ENCODE measurements around the gene HBA1. TPM values are rescaled to one million over a fixed set of nuclear protein-coding genes. Genes with fewer than 3 reads are reported as not detected.

Gene HBA1
- total RNA-seq, 4 donors from 2014 or later: not detected

DNA sequence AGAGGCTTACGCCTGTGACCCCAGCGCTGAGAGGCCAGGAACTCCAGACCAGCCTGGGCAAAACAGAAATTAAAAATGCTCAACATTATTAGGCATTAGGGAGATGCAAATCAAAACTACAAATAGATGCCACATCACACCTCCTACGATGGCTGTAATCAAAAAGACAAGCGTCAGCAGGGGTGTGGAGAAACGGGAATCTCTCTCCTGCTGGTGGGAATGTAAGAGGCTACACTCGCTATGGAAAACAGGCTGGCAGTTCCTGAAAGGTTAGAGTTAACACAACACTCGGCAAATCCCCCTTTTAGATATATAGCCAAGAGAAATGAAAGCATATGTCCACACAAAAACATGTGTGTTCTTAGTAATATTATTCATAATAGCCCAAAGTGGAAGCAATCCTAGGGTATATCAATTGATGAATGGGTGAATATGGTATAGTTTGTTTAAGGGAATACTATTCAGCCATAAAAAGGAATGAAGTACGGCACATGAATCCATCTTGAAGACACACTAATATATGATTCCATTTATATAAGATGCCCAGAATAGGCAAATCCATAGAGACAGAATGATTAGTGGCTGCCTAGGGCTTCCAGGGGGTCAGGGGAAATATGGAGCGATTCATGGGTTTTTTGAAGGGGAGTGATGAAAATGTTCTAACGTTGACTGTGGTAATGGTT lies 36.2 kb upstream of the HBA1 start:
- no peaks in the 10 kb centered on the region for H3K9me3 ChIP-seq
- TF ChIP-seq, protein P1, sequence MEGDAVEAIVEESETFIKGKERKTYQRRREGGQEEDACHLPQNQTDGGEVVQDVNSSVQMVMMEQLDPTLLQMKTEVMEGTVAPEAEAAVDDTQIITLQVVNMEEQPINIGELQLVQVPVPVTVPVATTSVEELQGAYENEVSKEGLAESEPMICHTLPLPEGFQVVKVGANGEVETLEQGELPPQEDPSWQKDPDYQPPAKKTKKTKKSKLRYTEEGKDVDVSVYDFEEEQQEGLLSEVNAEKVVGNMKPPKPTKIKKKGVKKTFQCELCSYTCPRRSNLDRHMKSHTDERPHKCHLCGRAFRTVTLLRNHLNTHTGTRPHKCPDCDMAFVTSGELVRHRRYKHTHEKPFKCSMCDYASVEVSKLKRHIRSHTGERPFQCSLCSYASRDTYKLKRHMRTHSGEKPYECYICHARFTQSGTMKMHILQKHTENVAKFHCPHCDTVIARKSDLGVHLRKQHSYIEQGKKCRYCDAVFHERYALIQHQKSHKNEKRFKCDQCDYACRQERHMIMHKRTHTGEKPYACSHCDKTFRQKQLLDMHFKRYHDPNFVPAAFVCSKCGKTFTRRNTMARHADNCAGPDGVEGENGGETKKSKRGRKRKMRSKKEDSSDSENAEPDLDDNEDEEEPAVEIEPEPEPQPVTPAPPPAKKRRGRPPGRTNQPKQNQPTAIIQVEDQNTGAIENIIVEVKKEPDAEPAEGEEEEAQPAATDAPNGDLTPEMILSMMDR (IDR thresholded peaks at IDR 0.05): no peak
- no peak for TF ChIP-seq POLR2A (IDR thresholded peaks at IDR 0.05)
- H3K4me1 ChIP-seq: peaks cover 0 to 10% (median 3%) of the 10 kb centered on the region in 4 donors
- H3K27me3 ChIP-seq: no peaks in the 10 kb centered on the region
- no peak overlapping the region for H3K27ac ChIP-seq
- no peak for DNase-seq
- no peaks in the 10 kb centered on the region for H3K36me3 ChIP-seq
- H3K4me3 ChIP-seq: no peak overlapping the region

DNA sequence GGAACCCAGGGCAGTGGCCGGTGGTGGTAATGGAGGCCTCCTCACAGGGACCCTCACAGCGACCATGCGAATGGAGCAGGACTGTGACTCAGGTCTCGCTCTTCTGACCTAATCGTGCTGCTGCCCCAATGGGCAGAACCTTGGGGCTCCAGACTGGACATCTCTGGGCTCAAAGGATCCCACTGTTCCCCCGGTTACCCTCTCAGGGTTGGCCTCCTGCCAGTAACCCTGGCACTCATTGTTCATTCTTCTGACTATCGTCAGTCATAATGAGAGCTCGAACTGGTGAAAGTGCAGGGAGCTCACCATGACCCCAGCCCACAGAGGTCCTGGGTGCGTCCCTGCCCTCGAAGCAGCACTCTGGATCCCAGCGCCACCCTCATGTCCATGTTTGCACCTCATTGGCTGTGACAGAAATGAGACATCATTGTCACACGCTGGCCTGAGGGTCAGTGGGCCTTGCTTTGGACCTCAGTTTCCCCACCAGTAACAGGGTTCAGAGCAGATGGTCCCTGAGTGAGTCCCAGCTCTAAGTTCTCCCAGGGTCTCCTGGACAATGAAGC lies 34.0 kb upstream of the HBA1 start:
- DNase-seq: no peak
- Histone ChIP-seq H3K4me1 (peaks cover 0 to 5% (median 2%) of the 10 kb centered on the region in 4 donors), H3K9me3 (no peaks in the 10 kb centered on the region), H3K27ac (no peak overlapping the region), H3K36me3 (no peaks in the 10 kb centered on the region), H3K27me3 (no peaks in the 10 kb centered on the region), H3K4me3 (no peak overlapping the region)
- TF ChIP-seq, protein P1 (IDR thresholded peaks at IDR 0.05): no peak
- TF ChIP-seq POLR2A (IDR thresholded peaks at IDR 0.05): no peak

DNA sequence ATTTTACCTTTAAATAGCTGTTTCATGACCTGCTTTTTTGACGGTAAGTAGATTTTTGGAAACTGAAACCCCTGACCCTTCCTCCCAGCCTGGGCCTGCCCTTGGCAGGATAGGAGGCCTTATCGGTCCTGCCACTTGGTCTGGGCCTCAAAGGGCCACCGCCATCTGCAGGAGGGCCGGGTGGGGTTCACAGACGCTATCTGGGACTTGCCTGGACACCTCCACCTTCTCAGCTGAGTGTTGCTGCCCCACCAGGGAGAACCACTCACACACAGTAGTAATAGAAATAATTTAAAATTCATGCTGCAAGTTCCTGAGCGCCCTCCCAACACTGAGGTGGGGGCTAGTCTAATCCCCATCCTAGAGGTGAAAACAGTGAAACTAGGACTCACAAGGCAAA lies 33.4 kb upstream of the HBA1 start:
- Histone ChIP-seq H3K27me3 (no peaks in the 10 kb centered on the region), H3K4me1 (peaks cover 0 to 3% (median 0%) of the 10 kb centered on the region in 4 donors), H3K36me3 (no peaks in the 10 kb centered on the region), H3K27ac (no peak overlapping the region), H3K9me3 (no peaks in the 10 kb centered on the region), H3K4me3 (no peak overlapping the region)
- no peak for DNase-seq
- TF ChIP-seq POLR2A (IDR thresholded peaks at IDR 0.05): no peak
- TF ChIP-seq, protein P1 (IDR thresholded peaks at IDR 0.05): no peak

DNA sequence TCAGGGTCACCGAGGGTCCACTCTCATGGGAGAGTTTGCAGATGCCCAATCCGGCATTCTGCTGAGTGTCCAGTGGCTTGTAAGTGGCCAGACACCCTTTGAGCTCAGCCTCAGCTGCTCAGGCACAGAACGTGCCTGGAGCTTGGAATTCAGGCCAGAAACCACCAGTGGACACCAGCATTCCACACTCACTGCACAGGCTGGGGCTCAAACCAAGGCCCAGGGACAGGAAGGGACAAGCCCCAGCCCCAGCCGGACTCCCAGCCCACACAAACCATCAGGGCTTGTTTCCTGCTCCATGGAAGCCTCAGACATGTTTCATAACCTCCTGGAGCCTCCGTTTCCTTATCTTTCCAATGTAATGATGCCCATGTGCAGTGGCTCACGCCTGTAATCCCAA lies 33.0 kb upstream of the HBA1 start:
- H3K36me3 ChIP-seq: no peaks in the 10 kb centered on the region
- H3K4me1 ChIP-seq: peaks cover 0 to 3% (median 0%) of the 10 kb centered on the region in 4 donors
- TF ChIP-seq POLR2A (IDR thresholded peaks at IDR 0.05): no peak
- TF ChIP-seq, protein P1 (IDR thresholded peaks at IDR 0.05): no peak
- no peak overlapping the region for H3K4me3 ChIP-seq
- no peak for DNase-seq
- no peak overlapping the region for H3K27ac ChIP-seq
- H3K27me3 ChIP-seq: no peaks in the 10 kb centered on the region
- H3K9me3 ChIP-seq: no peaks in the 10 kb centered on the region

DNA sequence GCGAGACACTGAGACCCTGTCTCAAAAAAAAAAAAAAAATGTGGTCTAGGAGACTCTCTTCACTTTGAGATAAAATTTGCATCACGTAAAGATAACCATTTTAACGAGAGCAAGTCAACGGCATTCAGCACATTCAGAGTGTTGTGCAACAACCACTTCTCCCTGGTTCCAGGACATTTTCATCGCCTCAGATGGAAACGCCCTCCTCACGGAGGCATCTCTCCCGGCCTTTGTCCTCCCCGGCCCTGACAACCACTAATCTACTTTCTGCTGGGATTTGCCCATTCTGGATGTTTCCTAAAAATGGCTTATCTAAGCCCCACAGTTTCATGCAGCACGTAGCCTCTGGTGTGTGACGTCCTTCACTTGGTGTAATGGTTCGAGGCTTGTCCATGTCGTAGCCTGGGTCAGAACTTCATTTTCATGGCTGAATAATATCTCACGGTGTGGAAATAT lies 31.7 kb upstream of the HBA1 start:
- Histone ChIP-seq H3K27ac (no peak overlapping the region), H3K27me3 (no peaks in the 10 kb centered on the region), H3K36me3 (no peaks in the 10 kb centered on the region), H3K4me3 (no peak overlapping the region), H3K9me3 (no peaks in the 10 kb centered on the region), H3K4me1 (no peaks in the 10 kb centered on the region)
- DNase-seq: no peak
- TF ChIP-seq POLR2A (IDR thresholded peaks at IDR 0.05): no peak
- TF ChIP-seq, protein P1 (IDR thresholded peaks at IDR 0.05): no peak

Data from Peyer's patch (tissue), 4 donors.